ENCODE results near the gene KRT23. TPM values are rescaled to one million over a fixed set of nuclear protein-coding genes. Genes with fewer than 3 reads are reported as not detected.

The KRT23 gene
- total RNA-seq, 1 donor from 2014 or later, result 0.60 TPM

- Histone ChIP-seq H3K9me3 (ENCODE audit: low read depth) (no peaks in the 10 kb centered on the region), H3F3A (ENCODE audit: low read depth) (no peaks in the 10 kb centered on the region), H4K20me1 (ENCODE audit: low read depth) (no peaks in the 10 kb centered on the region), H3K4me1 (no peaks in the 10 kb centered on the region), H3K36me3 (no peaks in the 10 kb centered on the region), H3K4me2 (no peak overlapping the region), H3K4me3 (no peak overlapping the region), H3K79me2 (ENCODE audit: low read depth) (no peaks in the 10 kb centered on the region), H3K27me3 (no peaks in the 10 kb centered on the region), H2AFZ (replicated peaks) (peak overlapping the region; percentile 13), H3K27ac (no peak overlapping the region), H3K9ac (no peak overlapping the region)
- H3K4me1 Mint-ChIP-seq, result no peaks in the 10 kb centered on the region
- no peak for DNase-seq (ENCODE audit: low spot score)
- no peaks in the 10 kb centered on the region for H3K36me3 Mint-ChIP-seq
- no peaks in the 10 kb centered on the region for H3K9me3 Mint-ChIP-seq
- no peak overlapping the region for H3K27ac Mint-ChIP-seq
- H3K27me3 Mint-ChIP-seq (ENCODE audit: insufficient read depth, low read depth), result no peaks in the 10 kb centered on the region
- no peak overlapping the region for H3K4me3 Mint-ChIP-seq
- TF ChIP-seq CTCF (IDR thresholded peaks at IDR 0.05) (no peak), EZH2 (IDR thresholded peaks at IDR 0.05) (no peak), EZH2phosphoT487 (IDR thresholded peaks at IDR 0.05) (no peak)
These were observed 20.9 kb upstream of the KRT23 start for GRCh38 chr17:40958086-40958953.

- H3K4me2 ChIP-seq, result no peak overlapping the region
- H3K4me1 ChIP-seq, result no peaks in the 10 kb centered on the region
These were observed 19.2 kb upstream of the KRT23 start for GRCh38 chr17:40956401-40957254.

GRCh38 chr17:40953881-40954280, 16.4 kb upstream of the KRT23 start:
- H3K9me3 ChIP-seq (ENCODE audit: low read depth), result no peaks in the 10 kb centered on the region
- no peak overlapping the region for H3K27ac ChIP-seq
- no peak for TF ChIP-seq EZH2phosphoT487 (IDR thresholded peaks at IDR 0.05)
- no peak for TF ChIP-seq EZH2 (IDR thresholded peaks at IDR 0.05)
- TF ChIP-seq CTCF (IDR thresholded peaks at IDR 0.05), result no peak
- H3K4me3 Mint-ChIP-seq, result no peak overlapping the region
- no peak overlapping the region for H3K9ac ChIP-seq
- no peaks in the 10 kb centered on the region for H3K79me2 ChIP-seq (ENCODE audit: low read depth)
- peaks cover 15% of the 10 kb centered on the region for H3K4me1 ChIP-seq
- H2AFZ ChIP-seq (replicated peaks), result no peak overlapping the region
- peaks cover 9% of the 10 kb centered on the region for H3K4me1 Mint-ChIP-seq
- no peaks in the 10 kb centered on the region for H3K9me3 Mint-ChIP-seq
- no peak for DNase-seq (ENCODE audit: low spot score)
- no peak overlapping the region for H3K4me3 ChIP-seq
- no peaks in the 10 kb centered on the region for H3K36me3 ChIP-seq
- no peaks in the 10 kb centered on the region for H4K20me1 ChIP-seq (ENCODE audit: low read depth)
- H3F3A ChIP-seq (ENCODE audit: low read depth), result peaks cover 8% of the 10 kb centered on the region
- no peak overlapping the region for H3K4me2 ChIP-seq
- no peaks in the 10 kb centered on the region for H3K27me3 ChIP-seq
- no peak overlapping the region for H3K27ac Mint-ChIP-seq
- H3K36me3 Mint-ChIP-seq, result no peaks in the 10 kb centered on the region
- no peaks in the 10 kb centered on the region for H3K27me3 Mint-ChIP-seq (ENCODE audit: insufficient read depth, low read depth)

More at GRCh38 chr17:40956401-40957254, 19.2 kb upstream of the KRT23 start:
- H3K4me1 Mint-ChIP-seq, result no peaks in the 10 kb centered on the region
- no peaks in the 10 kb centered on the region for H3K36me3 ChIP-seq
- no peaks in the 10 kb centered on the region for H3K36me3 Mint-ChIP-seq
- H3K27ac ChIP-seq, result no peak overlapping the region
- TF ChIP-seq EZH2phosphoT487 (IDR thresholded peaks at IDR 0.05) (no peak), EZH2 (IDR thresholded peaks at IDR 0.05) (no peak), CTCF (IDR thresholded peaks at IDR 0.05) (no peak)
- no peak overlapping the region for H3K9ac ChIP-seq
- no peaks in the 10 kb centered on the region for H3K27me3 ChIP-seq
- H3K79me2 ChIP-seq (ENCODE audit: low read depth), result no peaks in the 10 kb centered on the region
- no peak overlapping the region for H2AFZ ChIP-seq (replicated peaks)
- no peaks in the 10 kb centered on the region for H3K27me3 Mint-ChIP-seq (ENCODE audit: insufficient read depth, low read depth)
- no peak for DNase-seq (ENCODE audit: low spot score)
- H3K4me3 Mint-ChIP-seq, result no peak overlapping the region
- H3K4me3 ChIP-seq, result no peak overlapping the region
- H3K9me3 Mint-ChIP-seq, result no peaks in the 10 kb centered on the region
- H4K20me1 ChIP-seq (ENCODE audit: low read depth), result no peaks in the 10 kb centered on the region
- no peaks in the 10 kb centered on the region for H3F3A ChIP-seq (ENCODE audit: low read depth)
- no peak overlapping the region for H3K27ac Mint-ChIP-seq
- no peaks in the 10 kb centered on the region for H3K9me3 ChIP-seq (ENCODE audit: low read depth)

Data from neural progenitor cell (in vitro differentiated cells).